Camera-type eye (tissue), 1 donor: ENCODE data around the gene SPATA46. TPM values are rescaled to one million over a fixed set of nuclear protein-coding genes. Genes with fewer than 3 reads are reported as not detected.

ENCODE experiments used
- total RNA-seq: library from RNA; depleted of rRNA; stranded (reverse); fragments of >200 nt; gene quantifications from one replicate; pipeline ENCODE4 v1.2.3, GENCODE V29; 2014

The SPATA46 gene
- not detected for total RNA-seq

DNA sequence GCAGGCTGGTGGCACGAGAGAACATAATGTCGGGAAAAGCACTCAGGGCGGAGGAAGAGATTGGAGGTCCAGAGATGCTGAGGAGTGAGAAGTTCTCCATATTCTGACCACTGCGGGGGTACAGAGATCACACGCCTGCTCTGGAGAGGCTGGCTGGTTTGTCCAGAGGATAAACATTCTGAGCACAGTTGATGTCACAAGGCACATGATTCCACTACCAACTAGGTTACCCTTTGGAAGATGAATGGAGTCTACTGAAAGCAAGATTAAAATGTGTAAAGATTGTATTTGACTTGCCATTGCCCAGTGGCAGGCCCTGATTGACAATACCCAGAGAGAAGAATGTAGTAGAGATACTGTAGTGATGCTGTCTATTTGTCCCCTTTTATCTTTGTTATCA, at the start of gene SPATA46:
SPATA46 (minus strand) TSS at position 164 of the 400 bp plus-strand sequence; CDS start at position 100, 64 bp downstream.

GRCh38 chr1:162412002-162412401, 35.3 kb upstream of the SPATA46 start, which contains the start of gene SH2D1B:
TSS of gene SH2D1B (minus strand) at chr1:162412136. CDS start at chr1:162412016, 120 bp downstream.

GRCh38 chr1:162381383-162381782, 4.7 kb upstream of the SPATA46 start, which contains the start of gene C1orf226:
TSS of gene C1orf226 (plus strand) at chr1:162381728. CDS start at chr1:162381902, 174 bp downstream.

Other genes with a start within 250 kb of the SPATA46 start
- 12.4 TPM for gene C1orf226, start 4.9 kb upstream of the SPATA46 start, total RNA-seq
- gene SH2D1B, start 35.3 kb upstream of the SPATA46 start, total RNA-seq = 0.33 TPM
- 50.5 TPM for gene UHMK1, start 121.0 kb upstream of the SPATA46 start, total RNA-seq
- gene UAP1, start 184.9 kb upstream of the SPATA46 start, total RNA-seq = 55.7 TPM